DND-41 (cell line): ENCODE measurements around the gene NT5C3A.

Experiments used
- CTCF ChIP-seq: IDR thresholded peaks from 2 replicates; pipeline ENCODE4 v1.5.1; 2012; ENCODE audit warnings: borderline replicate concordance, low read length, moderate library complexity, mild to moderate bottlenecking; ENCODE audit not compliant: poor library complexity, severe bottlenecking; ENCODE audit errors: extremely low read depth
- EZH2 ChIP-seq: IDR thresholded peaks from 3 replicates; pipeline ENCODE4 v1.6.1; 2012; ENCODE audit warnings: borderline replicate concordance, low read depth, mild to moderate bottlenecking, moderate library complexity, low read length, inconsistent platforms; ENCODE audit not compliant: severe bottlenecking

GRCh38 chr7:33035776-33036175 is 26.8 kb downstream of the NT5C3A start:
- no peak for TF ChIP-seq EZH2
- TF ChIP-seq CTCF, result no peak
